GM19452 (cell line): Measurements from ENCODE around the gene KCNMA1.

Experiments
- ATAC-seq: cut with Tn5 transposase; IDR thresholded peaks from one replicate; pipeline ENCODE4 v1.9.1; 2021; ENCODE audit not compliant: unreplicated experiment

KCNMA1 gene

DNA sequence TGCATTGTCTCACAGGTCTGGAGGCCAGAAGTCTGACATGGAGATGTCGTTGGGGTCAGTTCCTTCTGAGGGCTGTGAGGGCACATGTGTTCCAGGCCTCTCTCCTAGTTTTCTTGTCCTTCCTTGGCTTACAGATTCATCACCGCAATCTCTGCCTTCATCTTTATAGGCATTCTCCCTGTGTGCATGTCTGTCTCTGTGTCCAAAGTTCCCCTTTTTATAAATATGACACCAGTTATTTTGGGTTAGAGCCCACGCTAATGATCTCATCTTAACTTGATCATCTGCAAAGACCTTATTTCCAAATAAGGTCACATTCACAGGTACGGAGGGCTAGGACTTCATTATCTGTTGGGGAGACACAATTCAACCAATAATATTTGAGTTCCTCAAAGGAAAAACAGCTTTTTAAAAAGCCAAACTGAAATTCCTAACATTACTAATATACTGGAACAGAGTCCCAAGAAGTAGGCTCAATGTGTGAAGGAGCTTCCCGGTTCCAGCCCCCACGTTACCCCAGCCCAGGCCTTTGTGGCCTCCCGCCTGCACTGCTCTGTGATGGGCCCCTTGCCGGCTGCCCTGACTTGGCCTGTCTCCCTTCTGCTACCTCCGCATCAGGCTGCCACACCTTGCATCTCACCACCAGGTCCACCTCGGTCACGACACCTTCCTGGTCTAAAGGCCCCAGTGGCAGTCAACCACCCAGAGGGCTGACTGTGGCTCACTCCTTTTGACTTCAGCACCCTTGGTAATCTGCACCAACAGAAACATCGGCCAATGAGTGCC lies 142.7 kb downstream of the KCNMA1 start:
- no peak for ATAC-seq

DNA sequence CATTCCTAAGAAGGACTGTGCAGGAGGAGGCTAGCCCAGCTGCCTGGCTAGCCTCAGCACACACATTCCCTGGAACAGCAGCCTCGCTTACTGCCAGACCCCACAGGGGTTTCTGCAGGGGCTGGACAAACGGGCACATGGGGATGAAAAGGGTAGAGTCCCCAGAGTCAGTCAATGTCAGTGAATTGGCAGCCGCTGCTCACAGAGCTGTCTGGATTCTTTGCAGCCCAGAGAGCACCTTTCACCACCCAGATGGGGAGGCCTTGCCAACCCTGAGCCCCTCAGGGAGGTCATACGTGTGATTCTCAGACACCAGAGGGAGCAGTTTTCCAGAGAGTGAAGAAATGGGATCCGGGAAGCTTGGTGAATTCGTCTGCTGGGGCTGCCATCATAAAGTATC lies 143.3 kb downstream of the KCNMA1 start:
- no peak for ATAC-seq

- ATAC-seq = no peak
Observed at GRCh38 chr10:77493851-77494261, 143.8 kb downstream of the KCNMA1 start.

DNA sequence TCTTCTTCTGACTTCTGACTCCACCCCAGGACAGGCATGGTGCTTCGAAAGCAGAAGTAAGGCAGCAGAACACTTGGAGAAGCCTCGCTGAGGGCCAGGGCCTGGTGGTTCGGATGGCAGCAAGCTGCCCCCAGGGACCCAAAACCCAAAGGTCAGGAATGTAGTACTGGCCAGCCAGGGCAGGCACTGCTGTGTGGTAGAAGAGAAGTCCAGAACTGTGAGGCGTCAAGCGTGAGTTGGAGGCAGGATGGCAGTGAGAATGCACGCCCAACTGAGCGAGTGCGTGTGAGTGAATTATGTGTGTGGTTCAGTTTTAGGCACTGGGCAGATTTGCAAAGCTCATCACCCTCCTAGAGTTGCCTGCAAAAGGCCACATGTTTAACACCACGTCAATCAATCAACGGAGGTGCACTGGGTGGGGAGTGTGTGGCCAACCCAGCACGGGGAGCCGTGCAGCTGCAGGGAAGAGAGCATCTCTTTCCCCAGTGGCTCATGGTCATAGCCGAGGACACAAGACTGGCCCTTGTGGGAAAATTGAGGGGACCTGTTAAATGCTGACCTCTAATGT lies 144.3 kb downstream of the KCNMA1 start:
- no peak for ATAC-seq

DNA sequence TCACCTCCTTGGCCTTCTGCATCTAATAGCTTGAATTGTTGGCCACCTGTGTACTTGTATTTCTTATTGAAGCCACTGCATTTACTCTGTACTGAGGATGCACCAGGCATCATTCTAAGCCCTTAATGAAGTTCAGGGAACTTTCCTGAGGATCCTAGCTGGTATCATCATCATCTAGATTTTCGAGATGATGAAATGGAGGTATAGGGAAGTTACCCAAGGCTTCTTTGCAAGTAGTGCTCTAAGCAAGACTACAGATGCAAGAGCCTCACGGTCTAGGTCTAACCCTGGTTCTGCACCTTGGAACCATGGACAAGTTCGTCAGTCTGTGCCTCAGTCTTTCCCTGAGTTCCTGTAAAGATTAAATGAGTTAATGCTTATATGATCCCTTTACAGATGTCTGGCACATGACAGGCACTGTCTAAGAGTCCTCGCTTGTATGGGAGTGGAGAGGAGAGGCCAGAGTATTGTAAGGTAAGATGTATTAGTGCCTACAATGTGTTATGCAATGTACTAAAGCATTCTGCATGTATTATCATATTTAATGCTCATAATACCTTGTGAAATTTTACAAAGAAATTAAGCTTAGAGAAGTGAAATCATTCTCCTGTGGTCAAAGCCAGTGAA lies 145.1 kb downstream of the KCNMA1 start:
- no peak for ATAC-seq

DNA sequence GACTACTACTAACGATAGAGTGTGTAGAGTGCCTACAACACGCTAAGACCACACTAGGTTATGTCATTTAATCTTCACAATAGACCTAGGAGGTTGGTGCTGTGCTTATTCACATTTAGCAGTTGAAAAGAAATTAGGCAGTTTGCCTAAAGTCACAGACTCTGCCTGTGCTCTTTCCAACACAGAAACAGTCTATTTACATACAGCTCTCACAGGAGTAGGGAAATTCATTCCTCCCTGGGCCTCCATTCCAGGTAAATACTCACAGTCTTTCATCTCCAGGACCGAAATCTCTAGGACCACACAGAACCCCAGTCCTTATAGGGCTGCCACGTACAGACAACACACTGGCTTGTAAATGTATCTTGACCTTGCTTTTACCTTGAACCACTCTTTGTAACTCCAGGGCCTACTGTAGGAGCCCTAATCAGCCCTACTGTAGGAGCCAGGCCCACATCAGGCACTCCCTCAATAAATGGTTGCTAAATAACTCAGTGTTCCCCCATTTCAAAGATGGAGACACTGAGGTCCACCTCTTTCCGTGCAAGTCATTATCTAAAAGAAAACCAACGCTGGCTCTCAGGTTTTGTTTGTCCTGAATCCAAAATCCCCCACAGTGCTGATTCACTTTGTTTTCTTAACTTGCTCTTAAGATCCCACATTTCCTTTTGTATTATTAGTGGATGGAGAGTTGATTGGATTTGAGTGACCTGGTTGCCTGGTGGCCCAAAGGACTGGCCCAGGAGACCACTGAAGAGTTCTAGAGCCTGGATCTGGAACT lies 146.9 kb downstream of the KCNMA1 start:
- ATAC-seq = no peak

- no peak for ATAC-seq
Observed at GRCh38 chr10:77486517-77486916, 151.1 kb downstream of the KCNMA1 start.

DNA sequence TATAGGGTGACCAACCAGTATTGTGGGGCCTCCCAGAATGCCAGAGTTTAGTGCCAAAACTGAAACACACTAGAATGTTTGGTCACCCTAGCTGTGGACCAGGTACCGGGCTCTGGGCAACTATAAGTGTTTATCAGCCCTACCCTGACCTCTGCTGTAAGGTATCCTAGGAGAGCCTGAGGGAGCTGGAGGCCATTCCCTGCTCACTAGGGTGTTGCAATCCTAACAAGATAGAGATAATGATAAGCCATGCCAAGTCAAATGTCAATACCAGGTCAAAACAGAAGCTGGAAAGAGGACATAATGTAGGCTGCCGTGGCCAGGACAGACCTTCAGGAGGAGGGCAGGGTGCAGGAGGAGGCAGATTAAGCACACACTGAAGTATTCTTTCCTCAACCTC lies 151.8 kb downstream of the KCNMA1 start:
- no peak for ATAC-seq

- no peak for ATAC-seq
Observed at GRCh38 chr10:77482072-77482471, 155.5 kb downstream of the KCNMA1 start.

GRCh38 chr10:77479586-77479985 lies 158.0 kb downstream of the KCNMA1 start:
- ATAC-seq = no peak

GRCh38 chr10:77478962-77479359 lies 158.6 kb downstream of the KCNMA1 start:
- no peak for ATAC-seq

- no peak for ATAC-seq
Observed at GRCh38 chr10:77478247-77478961, 159.2 kb downstream of the KCNMA1 start.

DNA sequence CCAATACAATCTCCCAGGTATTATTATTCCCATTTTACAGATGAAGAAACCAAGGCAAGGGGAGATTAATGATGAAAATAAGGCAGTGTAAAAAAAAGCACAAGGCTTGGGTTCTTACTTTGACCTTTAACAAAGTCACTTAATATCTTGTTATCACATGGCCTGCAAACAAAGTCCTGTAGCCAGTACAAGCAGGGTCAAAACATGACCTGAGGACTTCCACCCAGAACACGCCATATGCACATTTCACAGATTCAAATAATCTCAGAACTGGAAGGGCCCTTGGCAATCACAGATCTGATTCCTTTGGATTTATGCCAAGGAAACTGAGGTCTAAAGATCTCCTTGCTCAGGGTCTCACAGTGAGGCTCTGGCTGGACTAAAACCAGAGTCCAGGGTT lies 162.1 kb downstream of the KCNMA1 start:
- no peak for ATAC-seq

DNA sequence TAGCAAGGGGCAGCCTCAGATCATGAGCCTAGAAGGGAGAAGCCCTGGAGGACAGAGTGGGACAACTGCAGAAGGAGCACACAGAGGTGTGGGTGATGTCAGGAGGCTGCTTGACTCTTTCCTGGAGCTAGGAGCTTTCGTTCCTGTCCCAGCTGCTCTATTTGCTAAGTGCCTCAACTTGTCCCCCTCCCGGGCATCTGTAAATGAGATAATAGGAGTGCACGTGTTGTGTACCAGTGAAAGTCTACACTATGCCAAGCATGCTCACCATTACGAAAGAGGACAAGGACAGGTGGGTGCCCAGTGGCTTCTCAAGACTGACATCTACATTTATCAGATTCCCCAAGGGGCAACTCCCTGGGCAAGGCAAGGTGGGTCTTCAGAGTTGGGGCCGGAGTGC lies 162.7 kb downstream of the KCNMA1 start:
- ATAC-seq = no peak

- no peak for ATAC-seq
Observed at GRCh38 chr10:77474386-77474785, 163.2 kb downstream of the KCNMA1 start.

DNA sequence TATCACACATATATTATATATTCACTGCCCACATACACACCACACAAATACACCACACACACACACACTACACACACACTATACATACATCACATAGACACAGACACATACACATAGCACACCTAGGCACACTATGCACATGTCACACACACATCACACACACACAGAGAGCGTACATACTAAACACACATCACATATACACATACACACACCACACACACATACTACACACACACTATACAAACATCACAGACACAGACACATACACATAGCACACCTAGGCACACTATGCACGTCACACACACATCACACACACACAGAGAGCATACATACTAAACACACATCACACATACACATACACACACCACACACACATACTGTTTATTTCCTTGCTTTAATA lies 165.5 kb downstream of the KCNMA1 start:
- ATAC-seq = no peak

GRCh38 chr10:77471069-77471536 lies 166.5 kb downstream of the KCNMA1 start:
- no peak for ATAC-seq

GRCh38 chr10:77467422-77467963 lies 170.1 kb downstream of the KCNMA1 start:
- ATAC-seq = no peak

- ATAC-seq = no peak
Observed at GRCh38 chr10:77463967-77464745, 173.5 kb downstream of the KCNMA1 start.

DNA sequence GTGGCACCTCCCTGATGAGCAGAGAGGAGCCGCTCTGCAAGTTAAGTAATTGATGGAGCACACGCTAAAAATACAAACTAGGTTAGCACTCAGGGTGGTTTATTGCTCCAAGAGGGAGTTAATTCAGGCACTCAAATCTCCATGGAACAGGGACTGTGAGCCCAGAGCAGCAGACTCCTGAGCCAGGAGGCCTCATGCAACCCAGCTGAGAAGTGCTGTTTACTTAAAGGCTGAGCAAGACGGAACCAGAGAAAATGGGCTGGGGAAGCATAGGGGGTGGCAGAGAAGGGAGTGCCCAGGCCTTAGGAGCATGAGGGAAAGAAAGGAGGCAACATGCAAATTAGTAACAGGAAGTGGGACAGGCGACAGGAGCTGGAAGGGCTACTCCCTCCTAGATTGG lies 174.1 kb downstream of the KCNMA1 start:
- ATAC-seq = no peak
